ENCODE measurements around the gene TMEM63C.
A peak's percentile ranks its signal among the peaks of the same experiment; 100 is the strongest.

The TMEM63C gene

GRCh38 chr14:77203611-77204458 is 22.2 kb downstream of the TMEM63C start:
- no peaks in the 10 kb centered on the region for H3K36me3 Mint-ChIP-seq
- H3K9me3 Mint-ChIP-seq, result no peaks in the 10 kb centered on the region
- no peak overlapping the region for H3K4me3 Mint-ChIP-seq
- peaks cover 4% of the 10 kb centered on the region for H3K27me3 Mint-ChIP-seq
- no peak overlapping the region for H3K27ac Mint-ChIP-seq
- no peaks in the 10 kb centered on the region for H3K4me1 Mint-ChIP-seq

- Mint-ChIP-seq H3K27ac (no peak overlapping the region), H3K27me3 (peaks cover 4% of the 10 kb centered on the region), H3K4me1 (no peaks in the 10 kb centered on the region), H3K36me3 (no peaks in the 10 kb centered on the region), H3K4me3 (no peak overlapping the region), H3K9me3 (no peaks in the 10 kb centered on the region)
These were observed 22.8 kb downstream of the TMEM63C start for GRCh38 chr14:77204459-77204771.

DNA sequence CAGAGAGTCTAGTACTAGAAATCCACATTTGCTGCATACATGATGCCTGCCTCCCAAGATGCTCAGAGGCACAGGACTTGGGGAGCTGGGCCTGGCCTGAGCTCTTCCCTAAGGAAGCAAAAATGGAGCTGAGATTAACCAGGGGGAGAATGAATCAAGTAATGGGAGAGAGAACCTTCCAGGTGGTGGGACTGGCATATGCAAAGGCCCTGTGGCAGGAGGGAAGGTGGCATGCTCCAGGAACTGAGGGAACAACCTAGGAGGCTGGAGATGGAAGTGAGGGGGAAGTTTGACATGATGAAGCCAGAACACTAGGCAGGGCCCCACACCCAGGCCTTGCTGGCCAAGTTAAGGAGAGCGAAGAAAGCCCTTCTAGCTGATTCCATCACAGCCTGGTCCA is 23.3 kb downstream of the TMEM63C start:
- Mint-ChIP-seq H3K4me1 (no peaks in the 10 kb centered on the region), H3K4me3 (no peak overlapping the region), H3K27me3 (peaks cover 3% of the 10 kb centered on the region), H3K9me3 (no peaks in the 10 kb centered on the region), H3K36me3 (no peaks in the 10 kb centered on the region), H3K27ac (peak overlapping the region; percentile 19)

DNA sequence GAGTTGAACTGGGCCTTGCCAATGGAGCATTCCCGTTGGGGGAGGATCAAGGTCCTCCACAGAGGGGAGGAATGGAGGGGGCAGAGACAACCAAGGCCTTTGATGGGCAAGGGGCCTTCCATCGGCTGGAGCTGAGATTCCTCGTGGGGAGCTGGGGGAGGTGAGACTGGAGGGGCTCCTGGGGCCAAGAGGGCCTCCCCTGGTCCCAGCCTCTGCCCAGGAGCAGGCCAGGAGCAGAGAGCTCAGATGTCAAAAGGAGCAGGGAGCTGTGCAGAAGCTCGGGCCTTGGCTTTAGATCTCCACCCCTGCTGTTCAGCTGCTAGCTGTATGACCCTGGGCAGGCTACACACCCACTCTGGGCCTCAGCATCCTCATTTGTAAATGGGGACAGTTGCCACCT is 24.0 kb downstream of the TMEM63C start:
- Mint-ChIP-seq H3K27ac (no peak overlapping the region), H3K27me3 (peaks cover 2% of the 10 kb centered on the region), H3K9me3 (no peaks in the 10 kb centered on the region), H3K36me3 (no peaks in the 10 kb centered on the region), H3K4me3 (no peak overlapping the region), H3K4me1 (no peaks in the 10 kb centered on the region)

- Mint-ChIP-seq H3K4me1 (no peaks in the 10 kb centered on the region), H3K27ac (no peak overlapping the region), H3K9me3 (no peaks in the 10 kb centered on the region), H3K36me3 (no peaks in the 10 kb centered on the region), H3K27me3 (no peaks in the 10 kb centered on the region), H3K4me3 (no peak overlapping the region)
These were observed 24.7 kb downstream of the TMEM63C start for GRCh38 chr14:77206261-77206824.

DNA sequence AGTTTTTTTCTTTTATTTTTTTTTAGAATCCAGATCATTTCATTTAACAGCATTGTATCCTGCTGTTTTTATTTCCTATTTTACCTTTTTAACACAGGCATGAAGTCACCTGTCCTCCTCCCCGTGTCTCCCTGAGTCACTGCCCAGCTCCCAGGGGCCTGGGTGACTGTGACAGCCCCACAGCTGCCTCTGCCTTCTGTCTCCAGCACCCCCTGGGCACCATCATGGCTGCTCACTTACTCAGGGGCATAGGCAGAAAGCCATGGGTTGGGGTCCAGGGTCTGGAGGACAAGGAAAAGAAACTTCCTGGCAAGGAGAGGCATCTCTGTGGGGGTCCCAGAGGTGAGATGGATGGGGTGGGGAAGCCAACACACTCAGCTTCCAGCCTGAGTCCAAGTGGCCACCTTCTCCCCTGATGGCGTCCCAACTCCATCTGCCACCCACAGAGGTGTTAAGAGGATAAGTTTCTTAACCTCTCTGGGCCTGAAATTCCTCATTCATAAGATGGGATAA is 25.3 kb downstream of the TMEM63C start:
- Mint-ChIP-seq H3K36me3 (no peaks in the 10 kb centered on the region), H3K27ac (no peak overlapping the region), H3K27me3 (no peaks in the 10 kb centered on the region), H3K4me1 (no peaks in the 10 kb centered on the region), H3K4me3 (no peak overlapping the region), H3K9me3 (no peaks in the 10 kb centered on the region)

GRCh38 chr14:77208291-77208978 is 26.8 kb downstream of the TMEM63C start:
- H3K36me3 Mint-ChIP-seq, result no peaks in the 10 kb centered on the region
- H3K27me3 Mint-ChIP-seq, result no peaks in the 10 kb centered on the region
- no peak overlapping the region for H3K27ac Mint-ChIP-seq
- no peak overlapping the region for H3K4me3 Mint-ChIP-seq
- H3K9me3 Mint-ChIP-seq, result no peaks in the 10 kb centered on the region
- no peaks in the 10 kb centered on the region for H3K4me1 Mint-ChIP-seq

DNA sequence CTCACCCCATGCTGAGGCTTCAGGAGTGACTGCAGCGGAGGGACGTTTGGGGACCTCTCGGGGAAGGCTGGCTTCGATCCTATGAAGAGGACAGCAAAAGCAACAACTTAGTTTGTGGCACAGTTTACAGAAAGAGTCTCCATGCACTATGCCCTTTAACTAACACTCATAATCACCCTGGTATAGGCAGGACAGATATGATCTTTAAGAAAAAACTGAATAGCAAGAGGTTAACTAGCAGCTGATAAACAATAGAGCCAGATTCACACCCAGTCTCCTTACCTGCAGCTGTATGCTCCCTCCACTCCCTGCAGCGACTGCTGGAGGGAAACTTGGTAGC is 27.4 kb downstream of the TMEM63C start:
- Mint-ChIP-seq H3K9me3 (no peaks in the 10 kb centered on the region), H3K36me3 (no peaks in the 10 kb centered on the region), H3K27ac (no peak overlapping the region), H3K4me3 (no peak overlapping the region), H3K27me3 (no peaks in the 10 kb centered on the region), H3K4me1 (no peaks in the 10 kb centered on the region)

DNA sequence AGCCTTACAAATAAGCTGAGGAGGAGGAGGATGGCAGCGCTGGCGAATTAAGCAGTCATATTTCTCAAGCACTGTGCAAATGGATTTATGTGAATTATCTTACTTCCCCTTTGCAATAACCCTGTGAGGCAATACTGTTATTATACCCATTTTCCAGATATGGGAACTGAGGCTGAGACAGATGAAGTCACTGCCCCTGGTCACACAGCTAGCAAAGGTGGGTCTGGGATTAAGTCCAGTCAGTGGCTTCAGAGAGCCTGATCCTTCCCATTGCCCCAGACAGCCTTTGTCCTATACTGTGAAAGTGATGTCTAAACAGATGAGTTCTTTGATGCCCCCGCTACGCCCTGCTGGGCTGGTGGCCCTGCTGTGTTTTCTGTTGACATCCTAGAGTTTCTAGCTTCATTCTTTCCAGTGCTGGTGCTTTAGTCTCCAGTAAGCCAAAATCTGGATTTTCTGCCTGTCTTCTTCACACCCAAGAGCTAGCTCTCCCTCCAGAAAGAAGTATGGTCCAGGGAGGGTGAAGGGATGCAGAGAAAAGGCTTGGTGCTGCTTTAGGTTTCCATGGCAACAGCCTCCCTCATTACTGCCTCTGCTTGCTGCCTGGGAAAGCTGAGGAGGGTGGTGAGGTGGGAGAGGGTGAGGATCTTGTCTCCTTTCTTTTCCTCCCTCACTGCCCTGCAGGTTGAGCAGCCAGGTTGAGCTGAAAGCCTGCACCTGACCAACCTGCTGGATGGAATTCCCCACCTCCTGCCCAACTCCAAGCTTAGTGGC is 30.7 kb downstream of the TMEM63C start:
- Mint-ChIP-seq H3K4me1 (no peaks in the 10 kb centered on the region), H3K36me3 (no peaks in the 10 kb centered on the region), H3K27me3 (peaks cover 10% of the 10 kb centered on the region), H3K9me3 (no peaks in the 10 kb centered on the region), H3K27ac (no peak overlapping the region), H3K4me3 (no peak overlapping the region)

- Mint-ChIP-seq H3K27me3 (peaks cover 11% of the 10 kb centered on the region), H3K36me3 (no peaks in the 10 kb centered on the region), H3K4me1 (no peaks in the 10 kb centered on the region), H3K9me3 (no peaks in the 10 kb centered on the region), H3K4me3 (no peak overlapping the region), H3K27ac (no peak overlapping the region)
These were observed 31.5 kb downstream of the TMEM63C start for GRCh38 chr14:77212943-77213678.

DNA sequence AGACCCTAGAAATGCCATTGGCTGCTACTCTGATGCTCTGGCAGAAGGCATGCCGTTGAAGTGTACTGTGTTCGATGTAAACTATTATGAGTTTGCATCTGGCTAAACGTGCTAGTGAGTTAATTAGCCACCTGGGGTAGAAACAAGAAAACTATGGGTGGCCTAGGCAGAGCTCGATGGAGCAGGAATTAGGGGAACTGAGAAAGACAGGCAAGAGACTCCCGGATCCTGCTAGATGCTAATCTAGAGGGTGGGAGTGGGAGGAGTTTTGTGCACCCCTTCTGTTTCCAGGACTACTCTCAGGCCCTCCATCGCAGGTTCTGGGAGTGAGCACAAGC is 32.0 kb downstream of the TMEM63C start:
- Mint-ChIP-seq H3K27ac (no peak overlapping the region), H3K4me3 (no peak overlapping the region), H3K9me3 (no peaks in the 10 kb centered on the region), H3K4me1 (no peaks in the 10 kb centered on the region), H3K27me3 (peaks cover 11% of the 10 kb centered on the region), H3K36me3 (no peaks in the 10 kb centered on the region)

- H3K4me1 Mint-ChIP-seq, result no peaks in the 10 kb centered on the region
- no peak overlapping the region for H3K4me3 Mint-ChIP-seq
- no peak overlapping the region for H3K27ac Mint-ChIP-seq
- H3K9me3 Mint-ChIP-seq, result no peaks in the 10 kb centered on the region
- H3K27me3 Mint-ChIP-seq, result peaks cover 11% of the 10 kb centered on the region
- no peaks in the 10 kb centered on the region for H3K36me3 Mint-ChIP-seq
These were observed 32.6 kb downstream of the TMEM63C start for GRCh38 chr14:77214216-77214615.

DNA sequence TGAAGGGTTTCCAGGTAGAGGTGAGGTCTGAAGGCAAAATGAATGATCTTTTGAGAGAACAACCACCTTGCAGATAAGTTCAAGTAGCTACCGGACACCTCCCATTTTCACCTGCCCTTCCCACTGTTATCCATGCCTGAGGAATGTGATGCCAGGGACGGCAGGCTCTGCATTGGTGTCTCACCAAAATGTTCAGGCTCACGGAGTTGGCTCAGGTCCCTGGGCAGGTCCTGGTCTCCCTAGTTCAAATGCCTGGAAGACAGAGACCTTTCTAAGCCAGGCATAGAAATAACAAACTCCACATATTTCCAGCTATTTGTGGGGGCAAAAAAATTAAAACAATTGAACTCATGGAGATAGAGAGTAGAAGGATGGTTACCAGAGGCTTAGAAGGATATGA is 36.0 kb downstream of the TMEM63C start:
- peaks cover 4% of the 10 kb centered on the region for H3K4me1 Mint-ChIP-seq
- H3K4me3 Mint-ChIP-seq, result no peak overlapping the region
- H3K36me3 Mint-ChIP-seq, result no peaks in the 10 kb centered on the region
- H3K27me3 Mint-ChIP-seq, result peaks cover 11% of the 10 kb centered on the region
- no peak overlapping the region for H3K27ac Mint-ChIP-seq
- no peaks in the 10 kb centered on the region for H3K9me3 Mint-ChIP-seq

DNA sequence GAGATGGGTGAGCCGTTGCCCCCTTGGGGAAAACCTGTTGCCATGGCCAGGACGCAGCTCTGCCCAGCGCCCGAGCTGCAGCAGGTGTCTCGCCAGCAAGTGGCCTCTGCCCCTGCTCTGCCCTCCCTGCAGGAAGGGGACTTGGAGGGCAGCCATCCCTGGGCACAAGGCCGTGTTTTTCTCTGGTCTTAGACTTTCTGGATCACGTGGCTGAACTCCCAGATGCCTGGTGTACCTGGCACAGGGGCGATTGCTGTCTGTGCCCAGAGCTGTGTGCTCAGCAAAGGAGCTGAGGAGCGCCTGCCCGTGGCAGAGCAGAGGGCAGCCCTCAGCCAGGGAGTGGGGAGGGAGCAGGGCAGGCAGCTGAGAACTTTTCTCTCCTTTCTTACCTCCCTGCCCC is 38.0 kb downstream of the TMEM63C start:
- Mint-ChIP-seq H3K9me3 (no peaks in the 10 kb centered on the region), H3K27me3 (peaks cover 15% of the 10 kb centered on the region), H3K27ac (no peak overlapping the region), H3K4me3 (no peak overlapping the region), H3K36me3 (no peaks in the 10 kb centered on the region), H3K4me1 (peaks cover 4% of the 10 kb centered on the region)

DNA sequence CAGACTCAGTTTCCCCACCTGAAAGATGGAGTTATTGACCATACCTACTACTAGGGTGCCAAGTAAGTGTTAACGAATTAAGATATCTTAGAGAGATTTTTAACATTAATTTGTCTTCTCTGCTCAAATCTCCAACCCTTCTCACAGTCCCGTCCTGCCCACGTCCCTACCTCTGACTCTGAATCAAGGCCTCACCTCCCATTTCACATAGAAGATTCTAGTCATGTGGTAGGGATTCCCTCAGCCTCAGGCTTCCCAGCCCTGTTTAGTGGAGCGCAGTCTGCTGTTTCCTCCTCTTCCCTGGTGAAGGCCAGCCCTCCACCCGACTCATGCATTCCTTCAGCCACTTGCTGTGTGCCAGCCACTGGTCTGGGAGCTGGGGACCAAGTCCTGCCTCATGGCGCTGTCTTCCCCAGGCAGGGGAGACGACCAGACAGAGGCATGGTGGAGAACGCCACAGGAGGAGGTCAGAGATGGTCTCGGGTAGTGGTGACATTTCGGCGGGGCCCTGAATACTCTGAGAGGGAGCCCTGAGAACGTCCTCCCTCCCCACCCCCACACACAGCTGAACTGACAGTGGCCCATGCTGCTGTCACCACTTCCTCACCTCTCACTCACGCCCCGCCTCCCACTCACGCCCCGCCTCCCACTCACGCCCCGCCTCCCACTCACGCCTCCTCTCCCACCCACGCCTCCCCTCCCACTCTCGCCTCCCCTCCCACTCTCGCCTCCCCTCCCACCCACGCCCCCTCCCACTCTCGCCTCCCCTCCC is 38.8 kb downstream of the TMEM63C start:
- Mint-ChIP-seq H3K27me3 (peaks cover 11% of the 10 kb centered on the region), H3K4me3 (no peak overlapping the region), H3K9me3 (no peaks in the 10 kb centered on the region), H3K4me1 (peaks cover 4% of the 10 kb centered on the region), H3K27ac (no peak overlapping the region), H3K36me3 (no peaks in the 10 kb centered on the region)
